Activated CD4-positive, alpha-beta T cell treated with anti-CD3 and anti-CD28 coated beads, Interleukin-2, amount 50 U/mL, for 16 hours (primary cell): ENCODE measurements around the gene GNA12.
"Not testable (repeated sequence)": the region's sequence is repeated elsewhere in the genome, so short reads cannot be mapped to it uniquely, and the experiment has no call there.

Experiments used
- DNase-seq: peaks from one replicate; pipeline ENCODE4 v3.0.0-alpha.2; 2020

Gene GNA12

GRCh38 chr7:2687881-2688318 is 156.2 kb downstream of the GNA12 start, which contains the start of gene AMZ1:
Gene AMZ1 (plus strand): TSS chr7:2688202. CDS start chr7:2700452, 12,250 bp downstream.
- no peak for DNase-seq

- DNase-seq = no peak
Measured at GRCh38 chr7:2687338-2687869, 156.7 kb downstream of the GNA12 start.

DNA sequence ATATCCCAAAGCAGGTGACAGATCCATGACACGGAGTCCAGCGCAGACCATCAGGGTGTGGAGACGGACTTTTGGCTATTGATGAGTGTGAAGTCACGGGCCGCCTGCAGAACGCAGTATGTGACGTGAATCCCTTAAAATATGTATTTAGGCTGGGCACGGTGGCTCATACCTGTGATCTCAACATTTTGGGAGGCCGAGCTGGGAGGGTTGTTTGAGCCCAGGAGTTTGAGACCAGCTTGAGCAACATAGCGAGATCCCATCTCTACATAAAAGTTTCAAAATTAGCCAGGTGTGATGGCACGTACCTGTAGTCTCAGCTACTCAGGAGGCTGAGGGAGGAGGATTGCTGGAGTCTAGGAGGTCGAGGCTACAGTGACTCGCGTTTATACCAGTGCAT is 158.0 kb downstream of the GNA12 start:
- no peak for DNase-seq

DNA sequence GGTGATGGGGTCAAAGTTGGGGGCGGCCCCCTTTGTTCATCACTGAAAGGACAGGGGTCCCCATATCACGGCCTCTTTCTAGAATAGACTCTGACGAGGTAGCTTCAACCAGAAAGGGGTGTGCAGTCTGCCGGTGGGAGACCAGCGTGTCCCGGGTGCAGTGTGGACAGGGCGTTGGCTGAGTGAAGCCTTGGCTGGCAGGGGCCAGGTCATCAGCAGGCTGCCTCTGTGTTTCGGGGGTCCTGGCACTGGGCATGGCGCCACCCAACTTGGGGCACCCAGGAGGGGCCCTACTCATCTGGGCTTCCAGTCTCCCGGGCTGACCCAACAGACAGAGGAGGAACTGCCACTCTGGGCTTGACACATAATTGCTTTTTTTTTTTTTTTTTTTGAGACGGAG is 159.6 kb downstream of the GNA12 start:
- no peak for DNase-seq

- DNase-seq = no peak
Measured at GRCh38 chr7:2681929-2682799, 161.9 kb downstream of the GNA12 start.

- peak; percentile 50 for DNase-seq
Measured at GRCh38 chr7:2680792-2681490, 163.2 kb downstream of the GNA12 start.

GRCh38 chr7:2680256-2680655 is 163.9 kb downstream of the GNA12 start:
- no peak for DNase-seq

DNA sequence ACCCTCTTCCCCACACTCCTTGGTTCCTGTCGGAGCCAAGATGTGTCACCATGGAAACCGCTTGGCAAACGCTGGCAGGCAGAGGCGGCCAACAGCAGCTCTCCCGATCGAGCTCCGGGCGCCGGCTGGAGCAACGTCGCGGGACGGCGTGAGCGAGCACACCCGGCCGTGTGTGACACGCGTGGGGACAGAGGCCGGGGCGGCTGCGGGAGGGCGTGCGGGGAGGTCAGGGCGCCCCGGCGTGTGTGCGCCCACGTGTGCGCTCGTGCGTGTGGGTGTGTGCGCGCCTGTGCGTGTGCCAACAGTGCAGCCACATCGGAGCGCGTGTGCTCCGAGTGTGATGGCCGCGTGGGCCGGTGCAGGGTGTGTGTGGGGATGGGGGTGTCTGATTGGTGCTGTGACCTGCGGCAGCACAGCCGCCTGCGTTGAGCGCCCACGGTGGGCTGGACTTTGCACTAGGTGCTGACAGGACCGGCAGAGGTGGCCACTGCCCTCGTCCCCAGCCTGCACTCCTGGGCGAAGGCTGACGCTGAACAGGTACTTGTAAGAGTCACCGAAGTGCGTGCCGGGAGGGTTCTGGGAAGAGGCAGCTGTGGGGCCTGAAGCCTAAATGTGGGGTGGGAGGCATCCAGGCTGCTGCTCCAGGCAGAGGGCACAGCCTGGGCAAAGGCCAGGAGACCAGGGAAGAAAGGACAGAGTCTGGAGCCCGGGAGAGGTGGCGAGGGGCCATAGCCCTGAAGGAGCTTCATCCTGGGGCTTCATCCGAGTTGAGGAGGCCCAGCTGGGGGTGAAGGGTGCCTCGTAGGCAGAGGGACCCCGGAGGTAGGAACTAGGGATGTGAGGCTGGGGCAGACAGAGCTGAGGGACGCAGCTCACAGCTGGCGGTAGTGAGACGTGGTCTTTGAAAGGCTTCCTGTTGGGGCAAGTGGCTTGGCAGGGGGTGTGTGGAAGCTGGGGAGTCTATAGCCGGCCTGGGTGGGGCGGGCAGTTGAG is 164.7 kb downstream of the GNA12 start:
- DNase-seq = not testable (repeated sequence)

GRCh38 chr7:2678454-2678853 is 165.7 kb downstream of the GNA12 start:
- DNase-seq = not testable (repeated sequence)
